ENCODE data around the gene LIPC. TPM values are rescaled to one million over a fixed set of nuclear protein-coding genes. Genes with fewer than 3 reads are reported as not detected.

LIPC gene
- not detected in 3 replicates for total RNA-seq

GRCh38 chr15:58431221-58432149, at the start of gene LIPC:
TSS of gene LIPC (plus strand) at chr15:58431991. CDS start at chr15:58432033, 42 bp downstream.
- no peak within 1 kb of the TSS for H3K27ac Mint-ChIP-seq

DNA sequence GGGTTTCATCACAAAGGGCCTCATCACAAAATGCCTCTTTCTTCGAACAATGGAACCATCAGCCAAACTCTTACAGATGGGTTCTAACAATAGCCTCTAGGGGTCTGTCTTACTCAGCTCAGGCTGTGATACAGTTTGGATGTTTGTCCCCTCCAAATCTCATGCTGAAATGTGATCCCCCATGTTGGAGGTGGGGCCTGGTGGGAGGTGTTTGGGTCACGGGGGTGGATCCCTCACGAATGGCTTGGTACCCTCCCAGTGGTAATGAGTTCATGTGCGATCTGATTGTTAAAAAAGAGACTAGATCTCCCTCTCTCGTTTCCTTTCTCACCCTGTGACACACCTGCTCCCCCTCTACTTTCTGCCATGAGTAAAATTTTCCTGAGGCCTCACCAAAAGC, 47.9 kb upstream of the LIPC start:
- no peak for DNase-seq (ENCODE audit: low spot score in 2 of 2, unreplicated experiment in 2 of 2)
- Mint-ChIP-seq H3K4me3 (no peak overlapping the region), H3K36me3 (no peaks in the 10 kb centered on the region), H3K4me1 (peaks cover 24% of the 10 kb centered on the region), H3K27me3 (ENCODE audit: low read depth) (no peaks in the 10 kb centered on the region), H3K27ac (no peak overlapping the region), H3K9me3 (no peaks in the 10 kb centered on the region)
- no peak for TF ChIP-seq CTCF (IDR thresholded peaks at IDR 0.05; ENCODE audit: unreplicated experiment)

More at GRCh38 chr15:58431221-58432149, at the start of gene LIPC:
- Mint-ChIP-seq H3K27me3 (ENCODE audit: low read depth) (no peaks in the 10 kb centered on the region), H3K4me1 (peaks cover 10% of the 10 kb centered on the region), H3K4me3 (no peak within 1 kb of the TSS), H3K9me3 (no peaks in the 10 kb centered on the region), H3K36me3 (no peaks in the 10 kb centered on the region)
- no peak for DNase-seq (ENCODE audit: low spot score in 2 of 2, unreplicated experiment in 2 of 2)
- no peak for TF ChIP-seq CTCF (IDR thresholded peaks at IDR 0.05; ENCODE audit: unreplicated experiment)

DNA sequence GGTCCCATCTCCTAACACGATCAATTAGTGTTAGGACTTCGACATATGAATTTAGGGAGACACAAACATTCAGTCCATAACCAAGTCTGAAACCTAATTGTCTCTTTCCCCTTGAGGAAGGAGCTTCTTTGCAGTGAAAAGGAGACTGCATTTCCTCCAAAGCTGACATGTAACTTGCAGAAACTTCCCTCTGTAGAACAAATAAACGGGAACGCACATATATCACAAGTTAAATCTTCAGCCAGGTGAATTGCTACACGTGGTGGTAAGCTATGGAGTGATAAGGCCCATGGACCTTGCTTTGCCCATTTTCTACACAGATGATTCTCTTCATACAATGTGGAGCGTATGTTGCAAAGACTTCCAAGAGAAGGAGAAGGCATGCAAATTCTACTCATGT, 47.1 kb upstream of the LIPC start:
- no peaks in the 10 kb centered on the region for H3K27me3 Mint-ChIP-seq (ENCODE audit: low read depth)
- H3K27ac Mint-ChIP-seq: no peak overlapping the region
- no peaks in the 10 kb centered on the region for H3K36me3 Mint-ChIP-seq
- H3K4me3 Mint-ChIP-seq: no peak overlapping the region
- TF ChIP-seq CTCF (IDR thresholded peaks at IDR 0.05; ENCODE audit: unreplicated experiment): no peak
- no peaks in the 10 kb centered on the region for H3K9me3 Mint-ChIP-seq
- no peak for DNase-seq (ENCODE audit: low spot score in 2 of 2, unreplicated experiment in 2 of 2)
- peaks cover 31% of the 10 kb centered on the region for H3K4me1 Mint-ChIP-seq

DNA sequence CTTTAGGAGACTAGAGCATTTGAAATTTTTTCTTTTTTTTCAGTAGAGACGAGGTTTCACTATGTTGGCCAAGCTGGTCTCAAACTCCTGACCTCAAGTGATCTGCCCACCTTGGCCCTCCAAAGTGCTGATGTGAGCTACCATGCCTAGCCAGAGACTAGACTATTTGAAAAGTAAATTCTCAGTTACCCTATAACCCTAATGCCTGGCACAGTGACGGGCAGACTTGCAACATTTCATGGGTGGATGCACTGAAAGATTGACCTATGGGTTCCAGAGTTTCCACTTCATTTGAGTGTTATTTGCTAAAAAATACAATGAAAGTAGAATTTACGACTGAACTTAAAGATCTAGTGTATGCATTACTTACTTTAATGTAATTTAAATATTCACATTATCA, 45.7 kb upstream of the LIPC start:
- H3K27ac Mint-ChIP-seq: no peak overlapping the region
- no peaks in the 10 kb centered on the region for H3K27me3 Mint-ChIP-seq (ENCODE audit: low read depth)
- H3K9me3 Mint-ChIP-seq: no peaks in the 10 kb centered on the region
- peaks cover 44% of the 10 kb centered on the region for H3K4me1 Mint-ChIP-seq
- no peak for DNase-seq (ENCODE audit: low spot score in 2 of 2, unreplicated experiment in 2 of 2)
- TF ChIP-seq CTCF (IDR thresholded peaks at IDR 0.05; ENCODE audit: unreplicated experiment): no peak
- no peaks in the 10 kb centered on the region for H3K36me3 Mint-ChIP-seq
- H3K4me3 Mint-ChIP-seq: no peak overlapping the region

GRCh38 chr15:58386641-58387040, 45.1 kb upstream of the LIPC start:
- H3K9me3 Mint-ChIP-seq: no peaks in the 10 kb centered on the region
- H3K27ac Mint-ChIP-seq: no peak overlapping the region
- H3K36me3 Mint-ChIP-seq: no peaks in the 10 kb centered on the region
- H3K4me3 Mint-ChIP-seq: no peak overlapping the region
- DNase-seq (ENCODE audit: low spot score in 2 of 2, unreplicated experiment in 2 of 2): no peak
- TF ChIP-seq CTCF (IDR thresholded peaks at IDR 0.05; ENCODE audit: unreplicated experiment): no peak
- peaks cover 48% of the 10 kb centered on the region for H3K4me1 Mint-ChIP-seq
- no peaks in the 10 kb centered on the region for H3K27me3 Mint-ChIP-seq (ENCODE audit: low read depth)

All from mesothelial cell of epicardium (in vitro differentiated cells).